ENCODE measurements around the gene C1orf50.

GRCh38 chr1:42735056-42735455, 32.0 kb upstream of the C1orf50 start:
- TF ChIP-seq POLR2A (IDR thresholded peaks at IDR 0.05; ENCODE audit: low read depth, low read length) (no peak), POLR2AphosphoS5 (IDR thresholded peaks at IDR 0.05; ENCODE audit: insufficient read depth, low read depth, low read length) (no peak)
- TF ChIP-seq, protein P1, sequence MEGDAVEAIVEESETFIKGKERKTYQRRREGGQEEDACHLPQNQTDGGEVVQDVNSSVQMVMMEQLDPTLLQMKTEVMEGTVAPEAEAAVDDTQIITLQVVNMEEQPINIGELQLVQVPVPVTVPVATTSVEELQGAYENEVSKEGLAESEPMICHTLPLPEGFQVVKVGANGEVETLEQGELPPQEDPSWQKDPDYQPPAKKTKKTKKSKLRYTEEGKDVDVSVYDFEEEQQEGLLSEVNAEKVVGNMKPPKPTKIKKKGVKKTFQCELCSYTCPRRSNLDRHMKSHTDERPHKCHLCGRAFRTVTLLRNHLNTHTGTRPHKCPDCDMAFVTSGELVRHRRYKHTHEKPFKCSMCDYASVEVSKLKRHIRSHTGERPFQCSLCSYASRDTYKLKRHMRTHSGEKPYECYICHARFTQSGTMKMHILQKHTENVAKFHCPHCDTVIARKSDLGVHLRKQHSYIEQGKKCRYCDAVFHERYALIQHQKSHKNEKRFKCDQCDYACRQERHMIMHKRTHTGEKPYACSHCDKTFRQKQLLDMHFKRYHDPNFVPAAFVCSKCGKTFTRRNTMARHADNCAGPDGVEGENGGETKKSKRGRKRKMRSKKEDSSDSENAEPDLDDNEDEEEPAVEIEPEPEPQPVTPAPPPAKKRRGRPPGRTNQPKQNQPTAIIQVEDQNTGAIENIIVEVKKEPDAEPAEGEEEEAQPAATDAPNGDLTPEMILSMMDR (IDR thresholded peaks at IDR 0.05; ENCODE audit: extremely low read depth in 1 of 2, insufficient read depth in 1 of 2, low read depth in 1 of 2, low read length in 2 of 2), result no peak

Measured in endothelial cell of umbilical vein (primary cell).